Liver (tissue), 9 donors: Measurements from ENCODE around the gene NTN1. TPM values are rescaled to one million over a fixed set of nuclear protein-coding genes. Genes with fewer than 3 reads are reported as not detected.

Experiments used
- DNase-seq: peaks from one replicate; pipeline ENCODE4 v3.0.0-alpha.2; 2017; ENCODE audit warnings: low spot score
- H3K27ac ChIP-seq, 2 donors: one replicate each; pipeline ENCODE4 v1.7.0; 2013; ENCODE audit warnings: inconsistent platforms in 2 of 2, low read length in 2 of 2, control low read depth in 1 of 2, low read depth in 1 of 2, mild to moderate bottlenecking in 1 of 2
- H3K27me3 ChIP-seq, 4 donors: one replicate each; pipeline versions ENCODE4 v1.6.1 to v1.7.0; 2013; ENCODE audit warnings: low read length in 3 of 4, inconsistent platforms in 1 of 4, mild to moderate bottlenecking in 1 of 4, moderate library complexity in 1 of 4; ENCODE audit not compliant: control insufficient read depth in 4 of 4, insufficient read depth in 4 of 4
- H3K36me3 ChIP-seq, 4 donors: one replicate each; pipeline versions ENCODE4 v1.6.1 to v1.7.0; 2013; ENCODE audit warnings: low read length in 3 of 4, mild to moderate bottlenecking in 3 of 4, low read depth in 1 of 4, moderate library complexity in 1 of 4; ENCODE audit not compliant: control insufficient read depth in 4 of 4, insufficient read depth in 3 of 4
- H3K4me1 ChIP-seq, 4 donors: one replicate each; pipeline versions ENCODE4 v1.6.1 to v1.7.0; 2013; ENCODE audit warnings: low read length in 3 of 4, mild to moderate bottlenecking in 3 of 4, moderate library complexity in 1 of 4; ENCODE audit not compliant: control insufficient read depth in 4 of 4, insufficient read depth in 4 of 4
- H3K4me3 ChIP-seq, 3 donors: one replicate each; pipeline versions ENCODE4 v1.6.1 to v1.7.0; 2013; ENCODE audit warnings: low read length in 3 of 3, control low read depth in 1 of 3, low read depth in 1 of 3, mild to moderate bottlenecking in 1 of 3
- H3K9ac ChIP-seq, 2 donors: one replicate each; pipeline ENCODE4 v1.7.0; 2013; ENCODE audit warnings: low read length in 2 of 2, mild to moderate bottlenecking in 2 of 2, moderate library complexity in 2 of 2, control low read depth in 1 of 2, low read depth in 1 of 2
- H3K9me3 ChIP-seq, 4 donors: one replicate each; pipeline versions ENCODE4 v1.6.1 to v1.7.0; 2013; ENCODE audit warnings: low read length in 3 of 4; ENCODE audit not compliant: control insufficient read depth in 4 of 4
- EGR1 ChIP-seq, 2 donors: IDR thresholded peaks; 2 replicates each; pipeline ENCODE4 v1.6.1; 2016 to 2018; ENCODE audit warnings: antibody characterized with exemption in 2 of 2, low read depth in 2 of 2
- FOXA1 ChIP-seq: IDR thresholded peaks from 2 replicates; pipeline ENCODE4 v1.6.1; 2016; ENCODE audit warnings: antibody characterized with exemption
- FOXA2 ChIP-seq: IDR thresholded peaks from 2 replicates; pipeline ENCODE4 v1.6.1; 2016; ENCODE audit warnings: antibody characterized with exemption
- GABPA ChIP-seq, 2 donors: IDR thresholded peaks in 1 of 2; conservative IDR thresholded peaks in 1 of 2; 2 replicates each; pipeline ENCODE4 v1.6.1; 2016; ENCODE audit warnings: antibody characterized with exemption in 2 of 2, mild to moderate bottlenecking in 1 of 2, moderate library complexity in 1 of 2
- HNF4G ChIP-seq: IDR thresholded peaks from 2 replicates; pipeline ENCODE4 v1.6.1; 2016; ENCODE audit warnings: antibody characterized with exemption
- NR2F2 ChIP-seq: IDR thresholded peaks from 2 replicates; pipeline ENCODE4 v1.6.1; 2016; ENCODE audit warnings: antibody characterized with exemption
- RAD21 ChIP-seq, 2 donors: IDR thresholded peaks; 2 replicates each; pipeline ENCODE4 v1.6.1; 2016; ENCODE audit warnings: antibody characterized with exemption in 2 of 2, mild to moderate bottlenecking in 2 of 2
- RXRA ChIP-seq, 2 donors: IDR thresholded peaks; 2 replicates each; pipeline ENCODE4 v1.6.1; 2017 to 2018; ENCODE audit warnings: antibody characterized with exemption in 2 of 2, mild to moderate bottlenecking in 1 of 2
- SP1 ChIP-seq: IDR thresholded peaks from 2 replicates; pipeline ENCODE4 v1.6.1; 2018; ENCODE audit warnings: antibody characterized with exemption, mild to moderate bottlenecking
- TAF1 ChIP-seq: conservative IDR thresholded peaks from 2 replicates; pipeline ENCODE4 v1.6.1; 2016; ENCODE audit warnings: antibody characterized with exemption, mild to moderate bottlenecking
- YY1 ChIP-seq: IDR thresholded peaks from 2 replicates; pipeline ENCODE4 v1.6.1; 2016; ENCODE audit warnings: antibody characterized with exemption, mild to moderate bottlenecking
- WGBS: extraction: QIAGEN DNeasy Blood & Tissue Kit; methylation state at CpG from one replicate; pipeline ENCODE4 v1.1.7; 2013; 5-methylcytosine and 5-hydroxymethylcytosine counted together
- polyA plus RNA-seq, 2 donors: library from polyadenylated mRNA; stranded (reverse) in 1 of 2; unstranded in 1 of 2; fragments of 200-250 nt in 1 of 2; fragments of >200 nt in 1 of 2; fragmentation: Nextera tagmentation in 1 of 2; extraction: Ambion mirVana in 1 of 2; gene quantifications; one replicate each; pipeline versions ENCODE4 v1.2.1 to v1.2.3, GENCODE V29; 2013 to 2015
- total RNA-seq, 2 donors: library from RNA; depleted of rRNA; stranded (reverse); fragments of >200 nt; gene quantifications; one replicate each; pipeline ENCODE4 v1.2.3, GENCODE V29; 2014
- TF ChIP-seq, protein P1 (sequence below): IDR thresholded peaks from 2 replicates; pipeline ENCODE4 v1.6.1; 2016; ENCODE audit warnings: antibody characterized with exemption, mild to moderate bottlenecking
- TF ChIP-seq, protein P2 (sequence below): IDR thresholded peaks from 2 replicates; pipeline ENCODE4 v1.6.1; 2016; ENCODE audit warnings: antibody characterized with exemption
- TF ChIP-seq, protein P3 (sequence below): fragments of 150-350 bp; IDR thresholded peaks from 2 replicates; pipeline ENCODE4 v1.5.1; 2017; ENCODE audit warnings: improper control_type of control experiment, low read depth, low read length; ENCODE audit not compliant: missing input control
- donor health status: healthy.
- donor health status: healthy.
- donor health status: healthy.
- donor health status: healthy.
- donor health status: healthy.

The NTN1 gene
- total and polyA plus RNA-seq, 4 donors = 0.14 to 8.7 (median 4.3) TPM

DNA sequence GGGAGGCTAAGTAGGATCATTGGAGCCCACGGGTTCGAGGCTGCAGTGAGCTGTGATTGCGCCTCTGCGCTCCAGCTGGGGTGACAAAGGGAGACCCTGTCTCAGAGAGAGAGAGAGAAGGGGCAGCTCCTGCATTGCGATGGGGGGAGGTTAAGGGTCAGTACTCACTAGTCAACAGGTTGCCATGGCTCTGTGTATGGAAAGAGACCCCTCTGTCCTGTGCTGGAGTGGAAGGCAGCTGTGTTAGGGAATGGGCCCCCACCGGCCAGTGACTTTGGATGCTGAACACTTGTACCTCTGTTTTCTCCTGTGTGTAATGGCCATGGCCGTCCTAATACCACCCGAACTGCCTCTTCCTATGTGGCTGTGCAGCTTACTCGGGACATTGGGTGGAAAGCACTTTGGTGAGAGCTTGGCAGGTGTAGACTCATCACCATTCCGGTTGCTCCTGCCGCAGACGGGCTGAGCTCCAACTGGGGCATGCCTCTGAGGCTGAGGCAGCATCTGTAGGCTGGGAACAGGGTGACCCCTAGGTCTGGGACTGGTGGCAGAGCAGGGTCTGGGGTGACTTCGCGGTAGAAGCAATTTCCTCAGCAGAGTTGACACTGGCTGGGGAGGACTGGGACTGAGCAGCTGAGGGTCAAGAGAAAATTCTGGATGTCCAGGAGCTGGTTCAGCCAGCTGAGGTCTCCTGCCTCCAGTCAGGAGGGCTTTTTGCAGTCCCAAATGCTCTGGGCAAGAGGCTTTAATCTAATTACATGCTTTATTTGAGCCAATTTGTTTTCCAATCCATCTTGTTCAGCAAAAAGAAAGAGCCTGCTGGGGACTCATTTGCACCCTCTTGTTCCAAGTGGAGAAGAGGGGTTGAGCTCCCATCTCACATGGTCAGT is 184.5 kb downstream of the NTN1 start:
- DNase-seq = no peak
- Histone ChIP-seq H3K9me3 (no peaks in the 10 kb centered on the region), H3K36me3 (no peaks in the 10 kb centered on the region), H3K27me3 (no peaks in the 10 kb centered on the region), H3K4me1 (peaks cover 8 to 27% (median 22%) of the 10 kb centered on the region in 4 donors), H3K9ac (no peak overlapping the region), H3K4me3 (no peak overlapping the region), H3K27ac (no peak overlapping the region)
- 90% methylated on average over 14 of the region's 14 CpGs for WGBS
- TF ChIP-seq EGR1 (IDR thresholded peaks at IDR 0.05; ENCODE audit: low read depth in 2 of 2) (no peak), RAD21 (IDR thresholded peaks at IDR 0.05) (no peak), NR2F2 (no peak), FOXA2 (no peak), SP1 (no peak), GABPA (IDR thresholded peaks at IDR 0.05 in 1 of 2, conservative IDR thresholded peaks at IDR 0.05 in 1 of 2) (no peak), TAF1 (no peak), FOXA1 (no peak), HNF4G (no peak), RXRA (IDR thresholded peaks at IDR 0.05) (no peak), YY1 (no peak)
- TF ChIP-seq, protein P1, sequence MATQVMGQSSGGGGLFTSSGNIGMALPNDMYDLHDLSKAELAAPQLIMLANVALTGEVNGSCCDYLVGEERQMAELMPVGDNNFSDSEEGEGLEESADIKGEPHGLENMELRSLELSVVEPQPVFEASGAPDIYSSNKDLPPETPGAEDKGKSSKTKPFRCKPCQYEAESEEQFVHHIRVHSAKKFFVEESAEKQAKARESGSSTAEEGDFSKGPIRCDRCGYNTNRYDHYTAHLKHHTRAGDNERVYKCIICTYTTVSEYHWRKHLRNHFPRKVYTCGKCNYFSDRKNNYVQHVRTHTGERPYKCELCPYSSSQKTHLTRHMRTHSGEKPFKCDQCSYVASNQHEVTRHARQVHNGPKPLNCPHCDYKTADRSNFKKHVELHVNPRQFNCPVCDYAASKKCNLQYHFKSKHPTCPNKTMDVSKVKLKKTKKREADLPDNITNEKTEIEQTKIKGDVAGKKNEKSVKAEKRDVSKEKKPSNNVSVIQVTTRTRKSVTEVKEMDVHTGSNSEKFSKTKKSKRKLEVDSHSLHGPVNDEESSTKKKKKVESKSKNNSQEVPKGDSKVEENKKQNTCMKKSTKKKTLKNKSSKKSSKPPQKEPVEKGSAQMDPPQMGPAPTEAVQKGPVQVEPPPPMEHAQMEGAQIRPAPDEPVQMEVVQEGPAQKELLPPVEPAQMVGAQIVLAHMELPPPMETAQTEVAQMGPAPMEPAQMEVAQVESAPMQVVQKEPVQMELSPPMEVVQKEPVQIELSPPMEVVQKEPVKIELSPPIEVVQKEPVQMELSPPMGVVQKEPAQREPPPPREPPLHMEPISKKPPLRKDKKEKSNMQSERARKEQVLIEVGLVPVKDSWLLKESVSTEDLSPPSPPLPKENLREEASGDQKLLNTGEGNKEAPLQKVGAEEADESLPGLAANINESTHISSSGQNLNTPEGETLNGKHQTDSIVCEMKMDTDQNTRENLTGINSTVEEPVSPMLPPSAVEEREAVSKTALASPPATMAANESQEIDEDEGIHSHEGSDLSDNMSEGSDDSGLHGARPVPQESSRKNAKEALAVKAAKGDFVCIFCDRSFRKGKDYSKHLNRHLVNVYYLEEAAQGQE = no peak
- TF ChIP-seq, protein P2, sequence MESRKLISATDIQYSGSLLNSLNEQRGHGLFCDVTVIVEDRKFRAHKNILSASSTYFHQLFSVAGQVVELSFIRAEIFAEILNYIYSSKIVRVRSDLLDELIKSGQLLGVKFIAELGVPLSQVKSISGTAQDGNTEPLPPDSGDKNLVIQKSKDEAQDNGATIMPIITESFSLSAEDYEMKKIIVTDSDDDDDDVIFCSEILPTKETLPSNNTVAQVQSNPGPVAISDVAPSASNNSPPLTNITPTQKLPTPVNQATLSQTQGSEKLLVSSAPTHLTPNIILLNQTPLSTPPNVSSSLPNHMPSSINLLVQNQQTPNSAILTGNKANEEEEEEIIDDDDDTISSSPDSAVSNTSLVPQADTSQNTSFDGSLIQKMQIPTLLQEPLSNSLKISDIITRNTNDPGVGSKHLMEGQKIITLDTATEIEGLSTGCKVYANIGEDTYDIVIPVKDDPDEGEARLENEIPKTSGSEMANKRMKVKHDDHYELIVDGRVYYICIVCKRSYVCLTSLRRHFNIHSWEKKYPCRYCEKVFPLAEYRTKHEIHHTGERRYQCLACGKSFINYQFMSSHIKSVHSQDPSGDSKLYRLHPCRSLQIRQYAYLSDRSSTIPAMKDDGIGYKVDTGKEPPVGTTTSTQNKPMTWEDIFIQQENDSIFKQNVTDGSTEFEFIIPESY = no peak
- TF ChIP-seq, protein P3, sequence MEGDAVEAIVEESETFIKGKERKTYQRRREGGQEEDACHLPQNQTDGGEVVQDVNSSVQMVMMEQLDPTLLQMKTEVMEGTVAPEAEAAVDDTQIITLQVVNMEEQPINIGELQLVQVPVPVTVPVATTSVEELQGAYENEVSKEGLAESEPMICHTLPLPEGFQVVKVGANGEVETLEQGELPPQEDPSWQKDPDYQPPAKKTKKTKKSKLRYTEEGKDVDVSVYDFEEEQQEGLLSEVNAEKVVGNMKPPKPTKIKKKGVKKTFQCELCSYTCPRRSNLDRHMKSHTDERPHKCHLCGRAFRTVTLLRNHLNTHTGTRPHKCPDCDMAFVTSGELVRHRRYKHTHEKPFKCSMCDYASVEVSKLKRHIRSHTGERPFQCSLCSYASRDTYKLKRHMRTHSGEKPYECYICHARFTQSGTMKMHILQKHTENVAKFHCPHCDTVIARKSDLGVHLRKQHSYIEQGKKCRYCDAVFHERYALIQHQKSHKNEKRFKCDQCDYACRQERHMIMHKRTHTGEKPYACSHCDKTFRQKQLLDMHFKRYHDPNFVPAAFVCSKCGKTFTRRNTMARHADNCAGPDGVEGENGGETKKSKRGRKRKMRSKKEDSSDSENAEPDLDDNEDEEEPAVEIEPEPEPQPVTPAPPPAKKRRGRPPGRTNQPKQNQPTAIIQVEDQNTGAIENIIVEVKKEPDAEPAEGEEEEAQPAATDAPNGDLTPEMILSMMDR = no peak

DNA sequence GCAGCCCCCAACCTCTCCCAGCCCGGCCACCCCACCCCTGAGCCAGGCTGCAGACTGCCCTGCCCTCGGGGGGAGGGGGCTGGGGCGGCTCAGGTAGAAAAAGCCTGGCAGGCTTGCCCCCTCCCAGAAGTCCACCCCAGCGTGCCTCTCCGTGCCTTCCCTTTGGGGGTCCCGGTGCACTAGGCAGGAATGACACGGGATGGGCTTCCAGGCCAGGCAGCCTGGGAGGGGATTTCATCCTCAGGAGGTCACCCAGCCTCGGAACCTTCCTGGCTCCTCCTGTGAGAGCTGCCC is 185.0 kb downstream of the NTN1 start:
- 72% methylated on average over 8 of the region's 8 CpGs for WGBS
- H3K36me3 ChIP-seq = no peaks in the 10 kb centered on the region
- no peak overlapping the region for H3K4me3 ChIP-seq
- DNase-seq = no peak
- H3K9me3 ChIP-seq = no peaks in the 10 kb centered on the region
- TF ChIP-seq GABPA (IDR thresholded peaks at IDR 0.05 in 1 of 2, conservative IDR thresholded peaks at IDR 0.05 in 1 of 2) (no peak), SP1 (no peak)
- H3K4me1 ChIP-seq = peaks cover 8 to 27% (median 22%) of the 10 kb centered on the region in 4 donors
- H3K9ac ChIP-seq = no peak overlapping the region
- H3K27ac ChIP-seq = peak overlapping the region in 1 of 2 donors; percentile 59
- no peaks in the 10 kb centered on the region for H3K27me3 ChIP-seq
